HG03196 (cell line): ENCODE data around the gene TSPAN15.

Experiments
- ATAC-seq: cut with Tn5 transposase; IDR thresholded peaks from one replicate; pipeline ENCODE4 v1.9.1; 2021; ENCODE audit not compliant: unreplicated experiment

The TSPAN15 gene

GRCh38 chr10:69451209-69451783 is at the start of gene TSPAN15:
TSPAN15 (plus strand) TSS chr10:69451465; CDS start chr10:69451595, 130 bp downstream.
- ATAC-seq = peak; percentile 72

DNA sequence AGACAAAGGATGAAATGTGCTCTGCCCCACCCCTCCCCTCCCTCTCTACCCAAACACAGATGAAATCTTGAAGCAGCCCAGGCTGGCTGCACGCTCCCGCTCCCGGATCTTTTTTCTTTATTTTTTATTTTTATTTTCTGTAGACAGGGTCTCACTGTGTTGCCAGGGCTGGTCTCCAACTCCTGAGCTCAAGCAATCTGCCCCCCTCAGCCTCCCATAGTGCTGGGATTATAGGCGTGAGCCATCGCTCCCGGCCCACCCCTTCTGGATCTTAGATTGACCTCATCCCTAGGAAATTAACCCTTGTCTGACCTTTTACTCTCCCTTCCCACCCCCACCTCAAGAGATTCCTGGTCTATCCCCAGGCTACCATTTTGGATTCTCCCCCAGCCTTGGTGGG is 48.9 kb upstream of the TSPAN15 start:
- no peak for ATAC-seq

DNA sequence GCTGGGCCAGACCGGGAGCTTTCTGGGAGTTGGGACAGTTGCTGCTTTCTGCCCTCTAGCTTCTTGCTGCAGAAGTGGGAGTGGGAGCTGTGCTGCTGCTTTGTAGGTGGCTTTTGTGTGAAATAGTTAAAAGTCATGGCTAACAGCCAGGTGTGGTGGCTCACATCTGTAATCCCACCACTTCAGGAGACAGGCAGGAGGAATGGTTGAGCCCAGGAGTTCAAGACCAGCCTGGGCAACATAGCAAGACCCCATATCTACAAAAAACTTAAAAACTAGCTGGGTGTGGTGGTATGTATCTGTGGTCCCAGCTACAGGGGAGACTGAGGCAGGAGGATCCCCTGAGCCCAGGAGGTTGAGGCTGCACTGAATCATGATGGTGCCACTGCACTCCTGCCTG is 48.2 kb upstream of the TSPAN15 start:
- ATAC-seq = no peak

GRCh38 chr10:69403519-69403918 is 47.7 kb upstream of the TSPAN15 start:
- ATAC-seq = no peak

DNA sequence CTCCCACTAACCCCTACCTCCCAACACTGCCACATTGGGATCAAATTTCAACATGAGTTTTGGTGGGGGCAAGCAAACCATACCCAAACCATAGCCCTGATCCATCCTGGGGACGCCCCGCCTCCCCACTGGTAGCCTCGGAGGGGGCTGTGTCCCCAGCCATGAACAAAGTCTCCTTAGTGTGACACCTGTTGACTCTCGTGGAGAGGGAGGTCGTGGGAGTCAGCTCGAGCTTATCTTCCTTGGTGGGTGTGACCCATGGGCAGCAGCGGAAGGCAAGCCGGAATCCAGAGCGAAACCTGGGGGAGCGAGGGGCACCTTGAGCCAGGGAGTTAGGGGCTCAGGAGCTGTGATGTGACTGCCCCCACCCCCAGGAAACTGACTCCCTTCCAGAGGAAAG is 46.5 kb upstream of the TSPAN15 start:
- ATAC-seq = no peak

GRCh38 chr10:69405221-69405620 is 46.0 kb upstream of the TSPAN15 start:
- ATAC-seq = no peak

DNA sequence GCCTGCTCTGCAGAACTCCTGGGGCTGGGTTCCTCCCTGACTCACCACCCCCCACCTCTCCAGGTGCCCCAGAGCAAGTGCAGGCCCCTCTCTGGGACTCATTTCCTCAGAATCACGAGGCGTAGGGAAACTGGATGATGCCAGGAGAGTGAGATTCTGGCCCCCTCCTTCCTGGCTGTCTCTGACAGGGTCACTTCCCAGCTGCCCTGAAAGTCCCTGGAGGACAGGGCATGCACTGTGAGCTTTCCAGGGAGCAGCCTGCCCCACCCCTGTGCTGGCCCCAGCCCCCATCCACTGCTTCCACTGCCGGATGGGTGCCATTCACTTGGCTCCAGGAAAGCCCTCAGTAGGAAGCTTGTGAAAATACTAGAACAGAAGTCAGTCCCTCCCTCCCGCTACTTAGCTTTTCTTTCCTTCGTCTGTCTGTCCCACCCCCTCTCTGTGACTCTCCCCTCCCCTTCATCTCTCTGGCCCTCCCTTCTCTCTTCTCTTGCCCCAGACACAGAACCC is 44.9 kb upstream of the TSPAN15 start:
- no peak for ATAC-seq

DNA sequence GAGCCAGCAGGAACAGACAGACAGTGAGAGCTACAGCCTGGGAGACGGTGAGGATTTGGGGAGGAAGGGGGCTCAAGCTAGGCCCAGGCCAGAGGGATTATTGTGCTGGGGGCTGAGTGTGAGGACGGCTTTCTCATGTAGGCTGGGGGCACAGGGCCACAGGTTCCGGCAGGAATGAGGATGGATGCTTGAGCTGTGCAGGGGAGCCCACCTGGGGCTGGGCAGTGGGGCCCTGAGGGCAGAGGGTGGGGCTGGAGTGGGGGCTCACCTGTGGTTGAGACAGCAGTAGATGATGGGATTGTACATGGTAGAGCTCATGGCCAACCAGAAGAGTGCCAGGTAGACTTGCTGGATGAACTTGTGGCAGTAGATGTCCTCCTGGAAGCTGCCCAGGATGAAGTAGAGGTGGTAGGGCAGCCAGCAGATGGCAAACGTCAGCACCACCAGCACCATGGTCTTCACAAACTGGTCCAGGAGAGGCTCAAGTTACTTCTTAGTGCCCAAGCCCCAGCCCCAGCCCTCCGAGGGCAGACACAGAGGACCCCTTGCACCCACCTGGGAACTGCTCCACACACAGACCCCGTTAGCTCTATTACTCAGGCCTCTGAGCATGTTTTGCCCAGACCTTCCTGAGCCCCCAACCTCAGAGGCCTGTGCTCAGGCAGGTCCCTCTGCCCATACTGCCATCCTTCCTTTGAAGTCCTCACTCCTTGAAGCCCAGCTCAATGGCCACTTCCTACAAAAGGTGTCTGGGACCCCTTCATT is 44.3 kb upstream of the TSPAN15 start:
- ATAC-seq = no peak

DNA sequence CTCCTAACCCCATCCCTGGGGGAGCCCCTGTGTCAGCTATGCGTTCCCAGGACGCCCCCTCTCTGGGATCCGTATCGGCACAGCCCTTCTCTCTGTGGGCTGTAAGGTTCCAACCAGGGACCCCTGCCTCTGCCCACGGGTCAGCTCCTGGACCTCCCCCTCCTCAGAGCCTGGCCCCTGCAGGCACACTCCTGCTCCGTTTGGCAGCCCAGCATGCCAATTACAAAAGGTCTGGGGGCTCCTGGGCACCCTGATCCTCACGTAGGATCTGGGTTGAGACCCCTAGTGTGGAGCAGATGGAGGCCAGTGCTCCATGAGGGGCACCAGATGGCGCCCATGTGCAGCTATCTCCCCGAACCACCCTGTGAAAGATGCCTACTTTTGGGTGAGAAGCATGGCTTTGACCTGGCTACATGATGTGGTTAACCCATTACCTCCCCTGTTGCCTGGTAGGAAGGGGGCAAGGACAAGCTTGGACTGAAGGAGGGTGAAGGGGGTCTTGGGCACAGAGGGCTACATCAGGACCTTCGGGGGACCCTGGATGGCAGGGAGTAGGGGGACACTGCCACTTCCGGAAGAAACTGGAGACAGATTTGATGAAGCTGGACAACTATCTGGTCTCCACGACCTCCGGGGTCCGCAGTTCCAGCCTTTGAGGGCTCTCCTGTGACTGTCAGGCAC is 43.5 kb upstream of the TSPAN15 start:
- no peak for ATAC-seq

- ATAC-seq = peak; percentile 85
Observed at GRCh38 chr10:69408318-69409175, 42.7 kb upstream of the TSPAN15 start.

- no peak for ATAC-seq
Observed at GRCh38 chr10:69409176-69409495, 42.1 kb upstream of the TSPAN15 start.

GRCh38 chr10:69409968-69410367 is 41.3 kb upstream of the TSPAN15 start:
- ATAC-seq = peak; percentile 39

- no peak for ATAC-seq
Observed at GRCh38 chr10:69410487-69410886, 40.8 kb upstream of the TSPAN15 start.

DNA sequence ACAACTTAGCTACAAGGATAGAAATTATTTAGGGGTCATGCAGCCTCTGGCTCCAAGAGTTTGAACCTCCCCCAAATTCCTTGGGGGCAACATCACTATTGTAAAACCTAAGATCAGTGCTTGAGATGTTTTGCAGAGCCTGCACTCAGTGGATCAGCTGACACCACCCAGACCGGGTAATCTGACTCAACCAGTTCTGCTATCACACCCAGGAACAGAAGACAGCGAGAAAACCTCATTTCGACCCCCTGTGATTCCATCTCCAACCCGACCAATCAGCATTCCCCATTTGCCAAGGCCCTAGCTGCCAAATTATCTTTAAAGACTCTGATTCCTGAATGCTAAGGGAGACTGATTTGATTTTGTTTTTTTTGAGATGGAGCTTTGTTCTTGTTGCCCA is 39.8 kb upstream of the TSPAN15 start:
- ATAC-seq = no peak

DNA sequence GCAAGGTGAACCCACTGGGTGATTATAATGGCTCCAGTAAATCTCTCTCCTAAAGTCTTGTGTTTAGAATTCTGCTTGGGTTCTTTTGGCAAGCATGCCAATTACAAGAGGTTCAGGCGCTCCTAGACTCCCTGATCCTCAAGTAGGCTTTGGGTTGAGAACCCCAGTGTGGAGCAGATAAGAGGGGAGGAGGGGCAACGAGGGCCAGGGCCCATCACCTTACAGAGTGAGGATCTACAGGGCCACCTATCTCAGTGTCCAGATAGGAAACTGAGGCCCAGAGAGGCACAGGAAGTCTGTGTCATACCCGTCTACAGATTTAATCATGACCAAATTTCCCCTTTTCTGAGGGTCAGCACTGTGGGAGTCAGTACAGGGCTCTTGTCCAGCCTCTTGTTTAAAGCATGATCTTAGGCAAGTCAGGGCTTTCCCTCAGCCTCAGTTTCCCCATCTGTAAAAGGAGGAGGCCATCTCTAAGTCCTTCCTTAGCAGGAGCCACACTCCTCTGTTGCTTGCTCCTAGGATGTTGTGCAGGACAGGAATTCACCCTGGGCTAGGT is 39.0 kb upstream of the TSPAN15 start:
- no peak for ATAC-seq

DNA sequence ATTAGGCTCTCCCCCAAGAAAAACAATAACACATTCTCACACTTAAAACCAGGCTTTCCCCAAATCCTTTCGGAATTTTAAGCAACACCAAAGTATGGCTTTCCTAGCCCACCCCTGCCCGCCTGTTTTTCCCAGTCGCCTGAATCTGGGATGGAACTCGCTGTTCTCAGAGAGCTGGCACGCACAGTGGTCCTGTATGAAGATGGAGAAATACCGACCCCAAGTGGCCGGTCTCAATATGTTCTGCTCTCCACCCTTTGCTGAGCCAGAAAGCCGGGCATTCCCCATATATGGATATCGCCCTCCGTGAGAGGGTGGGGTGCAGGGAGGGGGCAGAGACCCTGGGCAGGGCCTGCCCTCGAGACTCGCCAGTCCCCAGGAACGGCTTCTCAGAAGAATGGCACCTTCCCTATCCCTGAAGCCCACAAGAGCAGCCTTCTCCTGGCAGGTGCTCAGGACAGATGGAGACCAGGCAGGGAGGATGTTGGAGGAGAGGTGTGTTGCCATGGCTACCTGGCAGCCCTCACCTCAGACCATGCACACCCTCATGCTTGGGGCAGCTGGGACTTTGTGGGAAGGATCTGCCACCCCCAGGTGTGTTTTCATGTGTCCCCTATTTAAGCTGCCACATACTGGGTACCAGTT is 37.9 kb upstream of the TSPAN15 start:
- ATAC-seq = no peak

DNA sequence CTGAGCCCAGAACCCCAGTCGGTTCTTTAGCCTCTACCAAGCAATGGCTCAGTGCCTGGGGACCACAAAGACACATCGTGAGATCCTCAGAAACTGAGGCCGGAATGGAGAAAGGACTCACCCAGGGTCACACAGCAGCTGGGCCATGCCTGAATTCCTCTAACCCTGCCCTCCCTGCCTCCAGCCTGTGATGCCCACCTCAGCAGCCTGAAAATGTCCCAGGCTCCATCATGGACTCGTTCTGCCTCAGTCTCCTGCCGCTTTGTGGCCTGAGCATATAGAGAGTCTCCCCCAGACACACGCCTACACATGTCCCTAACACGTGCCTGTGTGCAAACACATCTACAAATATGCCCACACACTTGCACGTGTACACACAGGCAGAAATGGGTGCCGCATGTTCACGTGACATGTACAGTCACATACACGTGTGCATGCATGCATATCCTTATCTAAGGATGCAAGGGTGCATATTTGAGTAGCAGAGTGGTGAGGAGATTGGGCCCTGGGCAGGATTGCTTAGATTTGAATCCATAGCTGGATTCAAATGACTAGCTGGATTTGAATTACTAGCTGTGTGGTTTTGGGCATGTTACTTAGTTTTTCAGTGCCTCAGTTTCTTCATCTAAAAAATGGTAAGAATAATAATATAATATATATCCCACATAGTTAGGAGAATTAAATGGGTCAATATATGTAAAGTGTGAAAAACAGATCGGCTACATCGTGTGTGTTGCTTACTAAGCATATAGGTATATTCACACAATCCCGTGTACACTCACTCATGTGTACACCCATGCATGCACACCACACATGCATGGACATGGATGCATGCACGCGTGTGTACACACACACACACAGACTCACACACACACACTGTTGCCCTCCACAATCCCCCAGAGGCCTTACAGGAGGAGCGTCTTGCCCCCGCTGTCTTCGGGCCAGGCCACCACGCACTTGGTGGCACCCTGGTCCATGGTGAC is 36.9 kb upstream of the TSPAN15 start:
- ATAC-seq = no peak

DNA sequence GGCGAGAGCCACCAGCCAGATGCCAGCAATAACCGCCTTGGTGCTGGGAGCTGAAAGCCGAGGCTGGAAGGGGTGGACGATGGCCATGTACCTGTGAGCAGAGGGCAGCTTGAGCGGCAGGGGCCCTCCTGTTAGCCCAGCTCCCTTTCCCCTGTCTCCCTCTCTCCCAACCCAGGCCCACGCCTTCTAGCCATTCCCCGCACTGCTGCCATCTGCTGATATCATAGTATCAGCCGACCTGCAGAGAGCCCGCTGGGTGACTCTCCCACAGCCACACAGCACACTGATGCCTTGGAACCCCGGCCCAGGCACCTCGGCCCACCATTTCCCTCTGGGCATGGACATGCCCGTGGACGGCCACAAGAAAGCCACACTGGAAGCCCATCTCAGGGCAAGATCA is 36.2 kb upstream of the TSPAN15 start:
- ATAC-seq = no peak

DNA sequence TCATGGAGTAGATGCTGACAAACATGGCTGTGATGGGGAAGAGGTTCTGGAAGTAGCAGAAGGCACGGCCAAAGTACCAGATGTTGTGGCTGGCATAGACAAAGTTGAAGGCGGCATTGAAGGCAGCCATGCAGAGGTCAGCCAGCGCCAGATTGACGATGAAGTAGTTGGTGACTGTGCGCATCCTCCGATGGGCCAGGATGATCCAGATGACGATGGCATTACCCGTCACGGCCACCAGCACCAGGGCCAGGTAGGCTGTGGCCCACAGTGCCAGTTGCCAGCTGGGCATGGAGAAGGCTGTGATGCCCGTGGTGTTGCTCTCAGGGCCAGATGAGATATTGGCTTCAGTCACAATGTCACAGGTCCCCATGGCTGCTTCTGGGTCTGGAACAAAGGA is 35.3 kb upstream of the TSPAN15 start:
- ATAC-seq = no peak
